HepG2 (cell line): ENCODE measurements around the gene MAPK8IP3. TPM values are rescaled to one million over a fixed set of nuclear protein-coding genes. Genes with fewer than 3 reads are reported as not detected.
A peak's percentile ranks its signal among the peaks of the same experiment; 100 is the strongest.

Experiments used
- ATAC-seq: fragments of 200-7000 bp; cut with Tn5 transposase; 3 replicates; pipeline ENCODE4 v1.9.1; 2020; ENCODE audit warnings: mild to moderate bottlenecking, moderate library complexity
- BruUV-seq: library from RNA; stranded (reverse); fragments of 400-500 nt; replicated peaks from 2 replicates; lab custom pipeline; 2021; lab: Mats Ljungman, UMichigan
- CTCF ChIA-PET: fragments of 300-600 bp; formaldehyde crosslinking; extraction: SDS; loops from one replicate; lab custom pipeline; 2021; ENCODE audit warnings: low total read pairs, inconsistent platforms, low intra/inter-chr PET ratio; lab: Yijun Ruan, JAX
- POLR2A ChIA-PET: fragments of 350-600 bp; sonication (Branson Sonifier 250); formaldehyde crosslinking; loops from one replicate; lab custom pipeline; 2020; ENCODE audit warnings: antibody characterized with exemption, inconsistent platforms; lab: Yijun Ruan, JAX
- DNase-seq: peaks from one replicate; pipeline ENCODE4 v3.0.0-alpha.2; 2015; ENCODE audit warnings: low spot score
- FAIRE-seq: peaks from 3 replicates; lab custom pipeline; 2011; peaks lifted over from hg19 to GRCh38; lab: Jason Lieb, UNC
- H2AFZ ChIP-seq: one replicate; pipeline ENCODE4 v1.6.1; 2011; ENCODE audit warnings: low read length, inconsistent platforms
- H3K27ac ChIP-seq: fragments of 300-600 bp; 3 replicates; pipeline ENCODE4 v1.8.0; 2011; ENCODE audit warnings: mixed run types, mild to moderate bottlenecking, mixed read lengths, low read length, inconsistent platforms; ENCODE audit not compliant: insufficient read depth; ENCODE audit errors: extremely low read length
- H3K27me3 ChIP-seq, 2 experiments: fragments of 200-600 bp in 1 of 2; 2 replicates in 1 of 2; 3 replicates in 1 of 2; pipeline versions ENCODE4 v1.6.0 to v1.8.0; 2011; ENCODE audit warnings: low read length in 2 of 2, mild to moderate bottlenecking in 2 of 2, moderate library complexity in 2 of 2, inconsistent platforms in 1 of 2; ENCODE audit not compliant: insufficient read depth in 2 of 2, control insufficient read depth in 1 of 2
- H3K36me3 ChIP-seq, 2 experiments: fragments of 200-600 bp in 1 of 2; replicated peaks in 1 of 2; 2 replicates in 1 of 2; 3 replicates in 1 of 2; pipeline versions ENCODE4 v1.5.1 to v1.8.0; 2011; ENCODE audit warnings: low read length in 2 of 2, inconsistent platforms in 1 of 2; ENCODE audit not compliant: insufficient read depth in 2 of 2, control insufficient read depth in 1 of 2
- H3K4me1 ChIP-seq: 2 replicates; pipeline ENCODE4 v1.5.1; 2012; ENCODE audit warnings: low read length, inconsistent platforms; ENCODE audit not compliant: insufficient read depth
- H3K4me2 ChIP-seq: 2 replicates; pipeline ENCODE4 v1.6.0; 2011; ENCODE audit warnings: low read depth, low read length, inconsistent platforms
- H3K4me3 ChIP-seq, 3 experiments: fragments of 200-600 bp in 1 of 3; sonication (generic), shearing (Covaris generic) in 1 of 3; replicated peaks in 1 of 3; 2 replicates each; pipeline ENCODE4 v1.5.1; 2011 to 2016; ENCODE audit warnings: low read length in 3 of 3, inconsistent platforms in 2 of 3, low read depth in 2 of 3, mild to moderate bottlenecking in 2 of 3, control low read depth in 1 of 3, mixed read lengths in 1 of 3; ENCODE audit not compliant: insufficient read depth in 1 of 3
- H3K79me2 ChIP-seq: one replicate; pipeline ENCODE4 v1.6.1; 2011; ENCODE audit warnings: low read length, inconsistent platforms; ENCODE audit not compliant: insufficient read depth
- H3K9ac ChIP-seq: 2 replicates; pipeline ENCODE4 v1.6.0; 2011; ENCODE audit warnings: mild to moderate bottlenecking, low read depth, low read length, inconsistent platforms; ENCODE audit not compliant: insufficient read depth
- H3K9me3 ChIP-seq: 2 replicates; pipeline ENCODE4 v1.5.1; 2012; ENCODE audit warnings: mild to moderate bottlenecking, low read length
- H4K20me1 ChIP-seq: 2 replicates; pipeline ENCODE4 v1.6.0; 2011; ENCODE audit warnings: inconsistent platforms, mild to moderate bottlenecking, low read length, moderate library complexity; ENCODE audit not compliant: insufficient read depth
- AGO1 ChIP-seq: fragments of 200-400 bp; formaldehyde crosslinking; IDR thresholded peaks from 2 replicates; pipeline ENCODE4 v1.6.1; 2017; ENCODE audit warnings: mild to moderate bottlenecking, low read depth, low read length, moderate library complexity; ENCODE audit not compliant: poor library complexity, severe bottlenecking
- ASH2L ChIP-seq: fragments of 300-600, 200-600 bp; sonication (generic); IDR thresholded peaks from 2 replicates; pipeline ENCODE4 v1.7.0; 2017; ENCODE audit warnings: low read depth, mild to moderate bottlenecking, moderate library complexity, mixed read lengths, low read length; ENCODE audit not compliant: insufficient read length
- CENPX ChIP-seq: sonication (generic); formaldehyde crosslinking; IDR thresholded peaks from 2 replicates; pipeline ENCODE4 v1.9.0; 2021; ENCODE audit warnings: mild to moderate bottlenecking, missing genetic modification reagents, moderate library complexity
- HNF4G ChIP-seq, 2 experiments: sonication (generic) in 1 of 2; formaldehyde crosslinking in 1 of 2; IDR thresholded peaks; 2 replicates each; pipeline versions ENCODE4 v1.4.0 to v1.6.1; 2011 to 2020; ENCODE audit warnings: borderline replicate concordance in 2 of 2, low read depth in 2 of 2, mild to moderate bottlenecking in 2 of 2, low read length in 1 of 2, missing genetic modification reagents in 1 of 2, moderate library complexity in 1 of 2
- HOXA3 ChIP-seq: sonication (generic); formaldehyde crosslinking; IDR thresholded peaks from 2 replicates; pipeline ENCODE4 v1.5.0; 2020; ENCODE audit warnings: missing genetic modification reagents
- KMT2B ChIP-seq: IDR thresholded peaks from 2 replicates; pipeline ENCODE4 v1.6.1; 2016; ENCODE audit warnings: missing genetic modification reagents, missing compliant biosample characterization
- MAFG ChIP-seq: sonication (generic); formaldehyde crosslinking; IDR thresholded peaks from 2 replicates; pipeline ENCODE4 v1.5.1; 2020; ENCODE audit warnings: mild to moderate bottlenecking, missing genetic modification reagents
- NCOA5 ChIP-seq: sonication (generic); formaldehyde crosslinking; IDR thresholded peaks from 2 replicates; pipeline ENCODE4 v1.4.0; 2020; ENCODE audit warnings: missing genetic modification reagents
- NR0B2 ChIP-seq: sonication (generic); formaldehyde crosslinking; IDR thresholded peaks from 2 replicates; pipeline ENCODE4 v1.4.0; 2020; ENCODE audit warnings: mild to moderate bottlenecking, missing genetic modification reagents
- NR2F6 ChIP-seq, 2 experiments: IDR thresholded peaks; 2 replicates each; pipeline ENCODE4 v1.6.1; 2016; ENCODE audit warnings: antibody characterized with exemption in 1 of 2, mild to moderate bottlenecking in 1 of 2
- SALL1 ChIP-seq: sonication (generic); formaldehyde crosslinking; IDR thresholded peaks from 2 replicates; pipeline ENCODE4 v1.8.0; 2022; ENCODE audit warnings: mild to moderate bottlenecking, missing genetic modification reagents
- SAP130 ChIP-seq: IDR thresholded peaks from 2 replicates; pipeline ENCODE4 v1.6.1; 2016; ENCODE audit warnings: low read depth
- SOX6 ChIP-seq, 2 experiments: fragments of 450-650 bp in 1 of 2; sonication (generic) in 1 of 2; formaldehyde crosslinking in 1 of 2; IDR thresholded peaks; 2 replicates each; pipeline versions ENCODE4 v1.4.0 to v1.6.1; 2017 to 2020; ENCODE audit warnings: antibody characterized with exemption in 1 of 2, mild to moderate bottlenecking in 1 of 2, missing genetic modification reagents in 1 of 2
- ZBTB44 ChIP-seq: sonication (generic); formaldehyde crosslinking; IDR thresholded peaks from 2 replicates; pipeline ENCODE4 v1.4.0; 2020; ENCODE audit warnings: missing genetic modification reagents
- ZBTB7B ChIP-seq: sonication (generic); formaldehyde crosslinking; IDR thresholded peaks from 2 replicates; pipeline ENCODE4 v1.4.0; 2020; ENCODE audit warnings: missing genetic modification reagents
- ZNF10 ChIP-seq: sonication (generic); formaldehyde crosslinking; IDR thresholded peaks from 2 replicates; pipeline ENCODE4 v1.4.0; 2020; ENCODE audit warnings: mild to moderate bottlenecking, low read depth, missing genetic modification reagents, borderline replicate concordance
- ZNF547 ChIP-seq: sonication (generic); formaldehyde crosslinking; IDR thresholded peaks from 2 replicates; pipeline ENCODE4 v1.5.1; 2020; ENCODE audit warnings: mild to moderate bottlenecking, missing genetic modification reagents
- ZNF552 ChIP-seq: sonication (generic); formaldehyde crosslinking; IDR thresholded peaks from 2 replicates; pipeline ENCODE4 v1.9.0; 2022; ENCODE audit warnings: missing genetic modification reagents, mild to moderate bottlenecking, borderline replicate concordance
- WGBS: methylation state at CpG from one replicate; pipeline ENCODE4 v1.1.6; 2017; ENCODE audit warnings: low lambda C conversion rate; 5-methylcytosine and 5-hydroxymethylcytosine counted together
- in situ Hi-C: cut with HindIII; loops from 2 replicates; pipeline ENCODE4 v1.10.0; 2017; ENCODE audit warnings: low pct_unique_long_range_greater_than_20kb; ENCODE audit not compliant: extremely low pct_ligation_motif_present
- intact Hi-C: fragments of 100-400 bp; cut with micrococcal nuclease; formaldehyde crosslinking; loops from one replicate; pipeline ENCODE4 v1.10.0; 2022; ENCODE audit not compliant: unreplicated experiment
- polyA plus RNA-seq, 8 experiments: library from polyadenylated mRNA; depleted of rRNA in 3 of 8; stranded (reverse) in 7 of 8; unstranded in 1 of 8; fragments of >200 nt; fragmentation: Illumina TruSeq in 4 of 8; extraction: Trizol in 4 of 8; gene quantifications; 2 replicates each; pipeline versions ENCODE4 v1.2.1 to v1.2.3, GENCODE V29; 2011 to 2016; ENCODE audit warnings: low read depth in 4 of 8, missing spikeins in 1 of 8, mixed read lengths in 1 of 8; ENCODE audit not compliant: insufficient read depth in 1 of 8
- total RNA-seq, 5 experiments: library from RNA; depleted of rRNA; stranded (reverse); fragments of >200 nt; fragmentation: Illumina TruSeq; extraction: Trizol; gene quantifications; 2 replicates each; pipeline ENCODE4 v1.2.3, GENCODE V29; 2016; ENCODE audit warnings: low read depth in 1 of 5

MAPK8IP3 gene
- total and polyA plus RNA-seq, 2 of the 13 experiments (the other 11 are each of a cell fraction or from before 2014, with no cell fraction given) = 25.1 to 41.7 TPM

GRCh38 chr16:1710811-1711507, 5.0 kb downstream of the MAPK8IP3 start:
- no peak overlapping the region for H2AFZ ChIP-seq
- DNase-seq (peak; percentile 26), FAIRE-seq (no peak), ATAC-seq (peak; percentile 37; the same call in 1 of the 3 replicates)
- 67% methylated on average over 17 of the region's 17 CpGs for WGBS
- peaks cover 46% of the 10 kb centered on the region for H3K4me1 ChIP-seq
- H4K20me1 ChIP-seq = peaks cover 26% of the 10 kb centered on the region
- H3K9me3 ChIP-seq = no peaks in the 10 kb centered on the region
- H3K4me3 ChIP-seq = peak overlapping the region in 1 of 3 experiments; percentile 27; a peak in 1 of 6 replicates
- peaks cover 81% of the 10 kb centered on the region for H3K79me2 ChIP-seq
- BruUV-seq = no TSS peak
- H3K4me2 ChIP-seq = peak overlapping the region; percentile 55
- ChIA-PET POLR2A (interaction anchor here (1.2 kb wide), 1 partner anchor 9 kb away, joined by 4 read pairs; no protein-coding TSS in a partner anchor), CTCF (no interaction called here)
- H3K27ac ChIP-seq = peak overlapping the region; percentile 47
- in situ Hi-C loops (no loop called here), intact Hi-C loops (no loop called here)
- peak overlapping the region; percentile 25; the same call in 1 of the 2 replicates for H3K9ac ChIP-seq
- no peaks in the 10 kb centered on the region; a peak in 1 of 5 replicates for H3K27me3 ChIP-seq
- H3K36me3 ChIP-seq = peaks cover 0 to 13% of the 10 kb centered on the region in 2 experiments; a peak in 2 of 5 replicates
- TF ChIP-seq ZBTB7B (CRISPR knock-in tag) (peak; percentile 89), NCOA5 (CRISPR knock-in tag) (no peak), MAFG (CRISPR knock-in tag) (no peak), ZNF547 (CRISPR knock-in tag) (no peak), CENPX (CRISPR knock-in tag) (no peak), HNF4G (IDR thresholded peaks at IDR 0.05; ENCODE audit: borderline replicate concordance, low read depth, low read length) (peak; percentile 36; the same call in 1 of the 2 replicates), HNF4G (CRISPR knock-in tag; IDR thresholded peaks at IDR 0.05; ENCODE audit: borderline replicate concordance, low read depth) (no peak), HOXA3 (CRISPR knock-in tag) (no peak; the same call in 1 of the 2 replicates), AGO1 (no peak), NR2F6 (IDR thresholded peaks at IDR 0.05) (no peak), NR2F6 (CRISPR knock-in tag; IDR thresholded peaks at IDR 0.05) (peak; percentile 28; the same call in 1 of the 2 replicates), NR0B2 (CRISPR knock-in tag) (no peak), SOX6 (IDR thresholded peaks at IDR 0.05) (no peak), SOX6 (CRISPR knock-in tag; IDR thresholded peaks at IDR 0.05) (peak; percentile 41), SALL1 (CRISPR knock-in tag) (peak; percentile 53; the same call in 1 of the 2 replicates), SAP130 (CRISPR knock-in tag) (peak; percentile 25; the same call in 1 of the 2 replicates), ZNF10 (CRISPR knock-in tag) (no peak), ASH2L (no peak), KMT2B (CRISPR knock-in tag) (no peak), ZBTB44 (CRISPR knock-in tag) (no peak), ZNF552 (CRISPR knock-in tag) (0 out of 2 replicates have a peak, but pooled peaks have one; percentile 85)
